ENCODE measurements around the gene GFOD1.
"Not testable (repeated sequence)": the region's sequence is repeated elsewhere in the genome, so short reads cannot be mapped to it uniquely, and the experiment has no call there.

The GFOD1 gene

DNA sequence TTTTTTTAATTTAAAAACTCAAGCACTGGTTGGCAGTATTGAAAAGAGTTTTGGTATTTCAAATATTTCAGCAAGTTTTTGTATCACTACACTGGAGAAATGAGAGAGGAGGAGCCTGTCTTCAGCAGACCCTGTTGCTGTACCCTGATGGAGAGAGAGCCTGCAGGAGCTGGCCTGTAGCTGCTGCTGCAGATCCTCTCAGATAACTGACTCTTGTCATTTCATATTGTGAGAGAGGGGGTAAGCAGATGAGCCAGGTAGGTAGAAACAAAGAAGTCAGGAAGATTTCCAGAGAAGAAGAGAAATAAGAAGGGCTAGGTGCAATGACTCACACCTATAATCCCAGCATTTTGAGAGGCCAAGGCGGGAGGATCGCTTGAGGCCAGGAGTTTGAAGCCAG lies 94.9 kb downstream of the GFOD1 start:
- no peaks in the 10 kb centered on the region for H3K27me3 ChIP-seq (replicated peaks; ENCODE audit: control insufficient read depth, insufficient read depth, low read length)
- H3K9ac ChIP-seq (ENCODE audit: low read length) = no peak overlapping the region
- no peak overlapping the region for H3K4me3 ChIP-seq (ENCODE audit: low read length)
- H3K36me3 ChIP-seq (ENCODE audit: control insufficient read depth, insufficient read depth, low read length, severe bottlenecking) = no peaks in the 10 kb centered on the region
- peaks cover 9% of the 10 kb centered on the region for H3K4me1 ChIP-seq (ENCODE audit: control insufficient read depth, insufficient read depth, low read length)
- no peaks in the 10 kb centered on the region for H3K9me3 ChIP-seq (ENCODE audit: control insufficient read depth, low read length)
- no peak for DNase-seq (ENCODE audit: low read depth)

GRCh38 chr6:13391537-13391936 lies 95.9 kb downstream of the GFOD1 start:
- Histone ChIP-seq H3K36me3 (ENCODE audit: control insufficient read depth, insufficient read depth, low read length, severe bottlenecking) (no peaks in the 10 kb centered on the region), H3K9ac (ENCODE audit: low read length) (no peak overlapping the region), H3K9me3 (ENCODE audit: control insufficient read depth, low read length) (no peaks in the 10 kb centered on the region), H3K4me1 (ENCODE audit: control insufficient read depth, insufficient read depth, low read length) (peaks cover 9% of the 10 kb centered on the region), H3K27me3 (replicated peaks; ENCODE audit: control insufficient read depth, insufficient read depth, low read length) (no peaks in the 10 kb centered on the region), H3K4me3 (ENCODE audit: low read length) (no peak overlapping the region)
- DNase-seq (ENCODE audit: low read depth) = no peak

- no peak for DNase-seq (ENCODE audit: low read depth)
- Histone ChIP-seq H3K4me1 (ENCODE audit: control insufficient read depth, insufficient read depth, low read length) (peaks cover 8% of the 10 kb centered on the region), H3K9ac (ENCODE audit: low read length) (no peak overlapping the region)
Observed at GRCh38 chr6:13390658-13391057, 96.7 kb downstream of the GFOD1 start.

DNA sequence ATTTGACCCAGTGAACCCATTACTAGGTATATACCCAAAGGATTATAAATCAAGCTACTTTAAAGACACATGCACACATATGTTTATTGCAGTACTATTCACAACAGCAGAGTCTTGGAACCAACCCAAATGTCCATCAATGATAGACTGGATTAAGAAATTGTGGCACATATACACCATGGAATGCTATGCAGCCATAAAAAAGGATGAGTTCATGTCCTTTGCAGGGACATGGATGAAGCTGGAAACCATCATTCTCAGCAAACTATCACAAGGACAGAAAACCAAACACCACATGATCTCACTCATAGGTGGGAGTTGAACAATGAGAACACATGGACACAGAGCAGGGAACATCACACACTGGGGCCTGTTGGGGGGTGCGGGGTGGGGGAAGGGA lies 98.2 kb downstream of the GFOD1 start:
- H3K9ac ChIP-seq (ENCODE audit: low read length); DNase-seq (ENCODE audit: low read depth); H3K4me1 ChIP-seq (ENCODE audit: control insufficient read depth, insufficient read depth, low read length); H3K36me3 ChIP-seq (ENCODE audit: control insufficient read depth, insufficient read depth, low read length, severe bottlenecking); H3K27me3 ChIP-seq (replicated peaks; ENCODE audit: control insufficient read depth, insufficient read depth, low read length); H3K4me3 ChIP-seq (ENCODE audit: low read length); H3K9me3 ChIP-seq (ENCODE audit: control insufficient read depth, low read length): not testable (repeated sequence)

More at GRCh38 chr6:13390658-13391057, 96.7 kb downstream of the GFOD1 start:
- H3K9me3 ChIP-seq (ENCODE audit: control insufficient read depth, low read length) = no peaks in the 10 kb centered on the region
- no peaks in the 10 kb centered on the region for H3K27me3 ChIP-seq (replicated peaks; ENCODE audit: control insufficient read depth, insufficient read depth, low read length)
- H3K4me3 ChIP-seq (ENCODE audit: low read length) = no peak overlapping the region
- no peaks in the 10 kb centered on the region for H3K36me3 ChIP-seq (ENCODE audit: control insufficient read depth, insufficient read depth, low read length, severe bottlenecking)

DNA sequence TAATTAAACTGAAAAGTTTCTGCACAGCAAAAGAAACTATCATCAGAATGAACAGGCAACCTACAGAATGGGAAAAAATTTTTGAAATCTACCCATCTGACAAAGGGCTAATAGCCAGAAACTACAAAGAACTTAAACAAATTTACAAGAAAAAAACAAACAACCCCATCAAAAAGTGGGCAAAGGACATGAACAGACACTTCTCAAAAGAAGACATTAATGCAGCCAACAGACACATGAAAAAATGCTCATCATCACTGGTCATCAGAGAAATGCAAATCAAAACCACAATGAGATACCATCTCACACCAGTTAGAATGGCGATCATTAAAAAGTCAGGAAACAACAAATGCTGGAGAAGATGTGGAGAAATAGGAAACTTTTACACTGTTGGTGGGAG lies 98.6 kb downstream of the GFOD1 start:
- H3K4me3 ChIP-seq (ENCODE audit: low read length); DNase-seq (ENCODE audit: low read depth); H3K9ac ChIP-seq (ENCODE audit: low read length); H3K4me1 ChIP-seq (ENCODE audit: control insufficient read depth, insufficient read depth, low read length); H3K27me3 ChIP-seq (replicated peaks; ENCODE audit: control insufficient read depth, insufficient read depth, low read length); H3K36me3 ChIP-seq (ENCODE audit: control insufficient read depth, insufficient read depth, low read length, severe bottlenecking); H3K9me3 ChIP-seq (ENCODE audit: control insufficient read depth, low read length): not testable (repeated sequence)

- Histone ChIP-seq H3K36me3 (ENCODE audit: control insufficient read depth, insufficient read depth, low read length, severe bottlenecking) (no peaks in the 10 kb centered on the region), H3K9me3 (ENCODE audit: control insufficient read depth, low read length) (no peaks in the 10 kb centered on the region), H3K9ac (ENCODE audit: low read length) (no peak overlapping the region), H3K27me3 (replicated peaks; ENCODE audit: control insufficient read depth, insufficient read depth, low read length) (no peaks in the 10 kb centered on the region), H3K4me1 (ENCODE audit: control insufficient read depth, insufficient read depth, low read length) (peaks cover 22% of the 10 kb centered on the region), H3K4me3 (ENCODE audit: low read length) (no peak overlapping the region)
- no peak for DNase-seq (ENCODE audit: low read depth)
Observed at GRCh38 chr6:13384966-13385365, 102.4 kb downstream of the GFOD1 start.

DNA sequence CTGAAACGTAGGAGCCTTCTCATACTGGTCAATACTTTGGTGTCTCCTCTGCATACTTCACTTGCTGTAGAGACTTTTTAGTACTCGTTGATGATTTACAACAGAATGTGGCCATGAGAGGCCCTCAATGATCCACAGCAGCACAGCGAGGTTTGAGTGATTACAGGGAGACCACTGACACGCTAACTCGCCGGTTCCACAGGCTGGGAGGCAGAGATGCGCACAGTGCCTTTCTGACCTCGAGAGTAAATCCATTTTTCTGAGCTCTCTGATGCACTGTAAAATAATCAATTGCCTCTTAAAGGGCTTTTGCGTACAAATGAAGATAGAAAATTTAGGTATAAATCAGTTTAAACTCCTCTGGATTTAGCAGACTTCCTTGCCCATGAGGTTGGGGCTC lies 102.9 kb downstream of the GFOD1 start:
- no peak for DNase-seq (ENCODE audit: low read depth)
- Histone ChIP-seq H3K9ac (ENCODE audit: low read length) (no peak overlapping the region), H3K36me3 (ENCODE audit: control insufficient read depth, insufficient read depth, low read length, severe bottlenecking) (no peaks in the 10 kb centered on the region), H3K4me3 (ENCODE audit: low read length) (no peak overlapping the region), H3K27me3 (replicated peaks; ENCODE audit: control insufficient read depth, insufficient read depth, low read length) (no peaks in the 10 kb centered on the region), H3K4me1 (ENCODE audit: control insufficient read depth, insufficient read depth, low read length) (peaks cover 22% of the 10 kb centered on the region), H3K9me3 (ENCODE audit: control insufficient read depth, low read length) (no peaks in the 10 kb centered on the region)

DNA sequence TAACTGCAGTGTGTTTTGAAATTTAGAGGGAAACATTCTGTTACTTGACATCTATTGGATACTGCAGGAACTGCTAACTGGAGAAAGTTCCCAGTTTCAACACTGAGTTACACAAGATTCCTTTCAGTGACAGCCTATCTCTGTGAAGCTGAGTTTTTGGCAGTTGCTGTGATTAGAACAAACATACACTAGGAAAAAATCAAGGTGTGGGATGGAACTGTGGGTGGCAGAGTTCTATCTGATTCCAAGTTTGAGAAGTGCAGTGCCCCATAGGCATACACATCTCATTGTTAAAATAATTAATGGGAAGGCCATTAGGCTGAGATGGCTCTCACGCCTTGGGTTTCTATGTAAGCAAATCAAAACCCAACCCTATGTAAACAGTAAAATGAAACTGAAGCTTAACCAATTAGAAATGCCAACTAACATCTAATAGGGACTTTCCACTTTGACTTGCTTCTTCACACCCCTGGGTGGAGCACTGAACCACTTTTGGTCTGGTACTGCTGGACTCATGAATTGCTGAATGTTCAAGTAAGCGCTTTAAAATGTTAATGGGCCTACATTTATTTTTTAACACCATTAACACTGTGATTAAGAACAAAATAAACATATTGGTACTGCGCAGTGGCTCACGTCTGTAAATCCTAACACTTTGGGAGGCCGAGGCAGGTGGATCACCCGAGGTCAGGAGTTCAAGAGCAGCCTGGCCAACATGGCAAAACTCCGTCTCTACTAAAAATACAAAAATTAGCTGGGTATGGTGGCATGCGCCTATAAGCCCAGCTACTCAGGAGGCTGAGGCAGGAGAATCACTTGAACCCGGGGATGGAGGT lies 103.9 kb downstream of the GFOD1 start:
- Histone ChIP-seq H3K4me1 (ENCODE audit: control insufficient read depth, insufficient read depth, low read length) (peaks cover 22% of the 10 kb centered on the region), H3K9me3 (ENCODE audit: control insufficient read depth, low read length) (no peaks in the 10 kb centered on the region), H3K36me3 (ENCODE audit: control insufficient read depth, insufficient read depth, low read length, severe bottlenecking) (no peaks in the 10 kb centered on the region), H3K9ac (ENCODE audit: low read length) (no peak overlapping the region), H3K27me3 (replicated peaks; ENCODE audit: control insufficient read depth, insufficient read depth, low read length) (no peaks in the 10 kb centered on the region), H3K4me3 (ENCODE audit: low read length) (no peak overlapping the region)
- peak; percentile 51 for DNase-seq (ENCODE audit: low read depth)

DNA sequence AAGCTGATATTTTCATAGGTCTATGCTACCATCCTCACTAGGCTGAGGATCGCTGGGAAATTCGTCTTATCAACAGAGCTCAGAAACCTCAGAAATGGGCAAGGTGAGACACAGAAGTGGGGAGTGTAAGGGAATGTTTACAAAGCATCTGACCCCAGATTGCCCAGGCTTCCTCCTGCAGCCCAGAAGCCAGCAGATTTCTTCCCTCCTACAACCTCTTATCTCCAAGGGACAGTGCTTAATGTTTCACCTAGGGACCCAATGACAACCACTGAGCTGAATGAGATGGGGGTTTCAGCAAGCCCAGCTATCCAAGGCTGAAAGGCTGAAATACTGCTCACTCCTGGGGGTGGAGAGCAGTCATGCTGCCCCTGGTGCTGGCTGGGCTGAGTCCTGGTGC lies 106.6 kb downstream of the GFOD1 start:
- H3K4me1 ChIP-seq (ENCODE audit: control insufficient read depth, insufficient read depth, low read length) = peaks cover 22% of the 10 kb centered on the region
- DNase-seq (ENCODE audit: low read depth) = no peak

GRCh38 chr6:13378669-13379590 lies 108.5 kb downstream of the GFOD1 start:
- H3K9me3 ChIP-seq (ENCODE audit: control insufficient read depth, low read length) = no peaks in the 10 kb centered on the region
- no peak overlapping the region for H3K4me3 ChIP-seq (ENCODE audit: low read length)
- DNase-seq (ENCODE audit: low read depth) = no peak

More for the DNA sequence above, 106.6 kb downstream of the GFOD1 start:
- Histone ChIP-seq H3K36me3 (ENCODE audit: control insufficient read depth, insufficient read depth, low read length, severe bottlenecking) (no peaks in the 10 kb centered on the region), H3K27me3 (replicated peaks; ENCODE audit: control insufficient read depth, insufficient read depth, low read length) (no peaks in the 10 kb centered on the region), H3K4me3 (ENCODE audit: low read length) (no peak overlapping the region), H3K9me3 (ENCODE audit: control insufficient read depth, low read length) (no peaks in the 10 kb centered on the region), H3K9ac (ENCODE audit: low read length) (no peak overlapping the region)

DNA sequence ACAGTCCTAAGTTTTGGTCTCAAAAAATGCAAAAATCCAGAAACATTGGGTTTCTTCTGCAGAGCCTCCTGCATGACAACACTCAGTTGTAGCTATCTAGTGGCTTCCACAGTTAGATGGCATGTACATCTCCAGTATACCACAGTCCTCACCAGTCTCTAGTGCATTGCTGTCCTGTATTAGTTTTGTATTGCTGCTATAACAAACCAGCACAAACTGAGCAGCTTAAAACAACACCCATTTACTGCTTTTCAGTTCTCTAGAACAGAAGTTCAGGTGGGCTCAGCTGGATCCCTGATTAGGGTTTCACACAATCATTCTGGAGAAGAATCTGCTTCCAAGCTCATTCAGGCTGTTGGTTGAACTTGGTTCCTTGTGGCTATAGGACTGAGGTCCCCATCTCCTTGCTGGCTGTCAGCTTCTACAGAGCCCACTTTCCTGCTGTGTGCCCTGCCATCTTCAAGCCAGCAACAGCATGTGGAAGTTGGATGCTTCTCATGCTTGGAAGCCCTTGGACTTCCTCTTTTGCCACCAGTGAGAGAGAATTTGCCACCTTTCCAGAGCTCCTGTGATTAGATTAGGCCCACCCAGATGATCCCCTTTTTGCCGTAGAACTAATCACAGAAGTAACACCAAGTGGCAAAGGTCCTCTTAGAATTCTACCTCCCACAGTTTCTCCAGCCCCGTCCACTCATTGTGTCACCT lies 110.2 kb downstream of the GFOD1 start:
- Histone ChIP-seq H3K27me3 (replicated peaks; ENCODE audit: control insufficient read depth, insufficient read depth, low read length) (no peaks in the 10 kb centered on the region), H3K36me3 (ENCODE audit: control insufficient read depth, insufficient read depth, low read length, severe bottlenecking) (no peaks in the 10 kb centered on the region), H3K9ac (ENCODE audit: low read length) (no peak overlapping the region), H3K4me3 (ENCODE audit: low read length) (no peak overlapping the region), H3K9me3 (ENCODE audit: control insufficient read depth, low read length) (no peaks in the 10 kb centered on the region), H3K4me1 (ENCODE audit: control insufficient read depth, insufficient read depth, low read length) (peaks cover 10% of the 10 kb centered on the region)
- DNase-seq (ENCODE audit: low read depth) = no peak

More at GRCh38 chr6:13378669-13379590, 108.5 kb downstream of the GFOD1 start:
- Histone ChIP-seq H3K36me3 (ENCODE audit: control insufficient read depth, insufficient read depth, low read length, severe bottlenecking) (no peaks in the 10 kb centered on the region), H3K9ac (ENCODE audit: low read length) (no peak overlapping the region), H3K4me1 (ENCODE audit: control insufficient read depth, insufficient read depth, low read length) (peaks cover 22% of the 10 kb centered on the region), H3K27me3 (replicated peaks; ENCODE audit: control insufficient read depth, insufficient read depth, low read length) (no peaks in the 10 kb centered on the region)
